Measurements from ENCODE around the gene ARHGEF33.

DNA sequence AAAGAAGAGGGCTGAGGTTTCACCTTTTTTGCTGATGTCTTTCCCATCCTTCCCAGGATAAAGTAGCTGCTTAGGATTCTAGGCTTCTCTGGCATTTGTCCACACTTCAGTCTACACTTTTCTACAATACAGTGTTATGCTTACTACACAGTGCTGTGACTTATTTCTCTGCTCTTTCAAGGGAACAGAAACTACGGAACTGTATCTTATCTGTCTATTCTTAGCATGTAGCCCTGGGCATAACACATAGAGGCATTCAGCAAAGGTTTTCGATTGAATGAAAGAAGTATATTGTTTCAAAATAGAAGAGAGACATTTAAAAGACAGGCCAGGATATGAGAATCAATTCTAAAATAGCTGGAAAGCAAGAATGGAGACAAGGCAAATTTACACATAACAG lies 110.9 kb downstream of the ARHGEF33 start:
- TF ChIP-seq CTCF (IDR thresholded peaks at IDR 0.05; ENCODE audit: insufficient read depth, low read length, poor library complexity, severe bottlenecking) (no peak), EZH2phosphoT487 (conservative IDR thresholded peaks at IDR 0.05; ENCODE audit: low read length) (no peak)
